HuH-7.5 (cell line): ENCODE data around the gene PIK3C2A.
A peak's percentile ranks its signal among the peaks of the same experiment; 100 is the strongest.
"Not testable (repeated sequence)": the region's sequence is repeated elsewhere in the genome, so short reads cannot be mapped to it uniquely, and the experiment has no call there.

Experiments
- DNase-seq: peaks from one replicate; pipeline ENCODE4 v3.0.0; 2011; ENCODE audit warnings: low spot score

Gene PIK3C2A, protein sequence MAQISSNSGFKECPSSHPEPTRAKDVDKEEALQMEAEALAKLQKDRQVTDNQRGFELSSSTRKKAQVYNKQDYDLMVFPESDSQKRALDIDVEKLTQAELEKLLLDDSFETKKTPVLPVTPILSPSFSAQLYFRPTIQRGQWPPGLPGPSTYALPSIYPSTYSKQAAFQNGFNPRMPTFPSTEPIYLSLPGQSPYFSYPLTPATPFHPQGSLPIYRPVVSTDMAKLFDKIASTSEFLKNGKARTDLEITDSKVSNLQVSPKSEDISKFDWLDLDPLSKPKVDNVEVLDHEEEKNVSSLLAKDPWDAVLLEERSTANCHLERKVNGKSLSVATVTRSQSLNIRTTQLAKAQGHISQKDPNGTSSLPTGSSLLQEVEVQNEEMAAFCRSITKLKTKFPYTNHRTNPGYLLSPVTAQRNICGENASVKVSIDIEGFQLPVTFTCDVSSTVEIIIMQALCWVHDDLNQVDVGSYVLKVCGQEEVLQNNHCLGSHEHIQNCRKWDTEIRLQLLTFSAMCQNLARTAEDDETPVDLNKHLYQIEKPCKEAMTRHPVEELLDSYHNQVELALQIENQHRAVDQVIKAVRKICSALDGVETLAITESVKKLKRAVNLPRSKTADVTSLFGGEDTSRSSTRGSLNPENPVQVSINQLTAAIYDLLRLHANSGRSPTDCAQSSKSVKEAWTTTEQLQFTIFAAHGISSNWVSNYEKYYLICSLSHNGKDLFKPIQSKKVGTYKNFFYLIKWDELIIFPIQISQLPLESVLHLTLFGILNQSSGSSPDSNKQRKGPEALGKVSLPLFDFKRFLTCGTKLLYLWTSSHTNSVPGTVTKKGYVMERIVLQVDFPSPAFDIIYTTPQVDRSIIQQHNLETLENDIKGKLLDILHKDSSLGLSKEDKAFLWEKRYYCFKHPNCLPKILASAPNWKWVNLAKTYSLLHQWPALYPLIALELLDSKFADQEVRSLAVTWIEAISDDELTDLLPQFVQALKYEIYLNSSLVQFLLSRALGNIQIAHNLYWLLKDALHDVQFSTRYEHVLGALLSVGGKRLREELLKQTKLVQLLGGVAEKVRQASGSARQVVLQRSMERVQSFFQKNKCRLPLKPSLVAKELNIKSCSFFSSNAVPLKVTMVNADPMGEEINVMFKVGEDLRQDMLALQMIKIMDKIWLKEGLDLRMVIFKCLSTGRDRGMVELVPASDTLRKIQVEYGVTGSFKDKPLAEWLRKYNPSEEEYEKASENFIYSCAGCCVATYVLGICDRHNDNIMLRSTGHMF (N-terminal part only)

DNA sequence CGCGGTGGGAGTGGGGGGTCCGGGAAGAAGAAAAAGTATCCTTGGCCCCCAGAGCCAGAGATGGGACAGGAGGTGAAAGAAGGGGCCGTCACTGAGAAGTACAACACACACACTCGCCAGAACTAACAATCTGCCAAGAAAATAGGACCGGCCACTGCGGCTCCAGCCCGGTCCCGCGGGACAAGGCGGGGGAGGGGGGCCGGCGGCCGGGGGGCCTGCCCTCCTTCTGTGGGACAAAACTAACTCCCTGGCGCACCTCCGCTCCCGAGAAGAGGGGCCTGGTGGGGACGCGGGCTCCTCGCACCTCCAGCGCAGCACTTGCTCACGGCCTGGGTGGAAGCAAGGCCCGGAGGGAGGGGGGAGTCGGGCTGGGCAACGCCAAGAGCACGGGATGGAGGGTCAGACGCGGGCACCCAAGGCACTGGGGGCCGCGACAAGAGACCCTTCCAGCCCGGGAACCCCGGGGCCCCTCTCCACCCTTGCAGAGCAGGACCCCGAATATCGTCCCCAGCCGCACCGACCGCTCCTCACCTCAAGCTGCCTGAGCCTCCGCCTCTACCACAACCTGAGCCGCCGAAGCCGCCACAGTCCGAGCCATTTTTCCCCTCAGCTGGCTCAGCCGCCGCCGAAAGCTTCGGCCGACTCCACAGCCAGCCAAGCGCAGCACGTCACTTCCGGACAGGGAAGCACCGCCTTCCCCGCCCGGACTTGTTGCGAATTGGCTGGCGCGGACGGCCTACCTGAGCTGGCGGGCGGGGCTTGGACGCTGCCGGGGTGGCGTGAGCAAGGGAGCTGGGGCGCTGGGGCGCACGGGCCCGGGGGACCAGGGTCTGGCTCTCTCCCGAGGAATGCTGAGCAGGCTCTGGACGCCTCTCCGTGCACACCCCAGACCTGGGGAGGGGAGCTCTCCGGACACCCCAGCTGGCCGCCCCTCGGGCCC lies at the start of gene PIK3C2A:
Gene PIK3C2A (minus strand): TSS at position 670 of the 940 bp plus-strand sequence. CDS start 38,245 bp downstream, outside the sequence.
- peak; percentile 81 for DNase-seq

DNA sequence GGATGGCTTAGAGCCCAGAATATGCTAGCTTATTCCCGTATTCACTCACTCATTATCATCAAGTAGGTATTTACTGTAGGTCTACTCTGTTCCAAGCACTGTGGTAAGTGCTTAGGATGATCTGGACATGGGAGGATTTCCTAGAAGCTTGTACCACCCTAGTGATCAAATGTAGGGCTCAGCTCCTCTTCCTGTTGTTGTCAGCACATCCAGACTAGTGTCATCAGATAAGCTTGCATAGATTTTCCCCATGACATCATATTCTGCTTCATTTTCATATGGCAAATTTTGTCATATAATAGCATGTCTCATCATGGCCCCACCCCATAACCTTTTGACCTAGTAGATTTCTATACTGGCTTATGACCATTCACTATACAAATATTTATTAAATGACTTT lies 49.4 kb upstream of the PIK3C2A start:
- no peak for DNase-seq

DNA sequence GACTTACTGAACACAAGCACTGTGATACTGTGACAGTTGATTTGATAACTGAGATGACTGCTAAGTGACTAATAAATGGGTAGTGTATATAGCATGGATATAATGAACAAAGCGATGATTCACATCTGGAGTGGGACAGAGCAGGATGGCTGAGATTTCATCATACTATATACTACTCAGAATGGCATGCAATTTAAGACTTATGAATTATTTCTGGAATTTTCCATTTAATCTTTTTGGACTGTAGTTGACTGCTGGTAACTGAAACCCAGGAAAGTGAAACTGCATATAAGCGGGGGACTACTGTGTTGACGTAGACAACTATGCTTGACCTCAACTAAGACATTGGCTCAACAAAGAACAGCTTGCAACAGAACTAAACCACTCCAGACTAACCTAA lies 48.7 kb upstream of the PIK3C2A start:
- DNase-seq = no peak

DNA sequence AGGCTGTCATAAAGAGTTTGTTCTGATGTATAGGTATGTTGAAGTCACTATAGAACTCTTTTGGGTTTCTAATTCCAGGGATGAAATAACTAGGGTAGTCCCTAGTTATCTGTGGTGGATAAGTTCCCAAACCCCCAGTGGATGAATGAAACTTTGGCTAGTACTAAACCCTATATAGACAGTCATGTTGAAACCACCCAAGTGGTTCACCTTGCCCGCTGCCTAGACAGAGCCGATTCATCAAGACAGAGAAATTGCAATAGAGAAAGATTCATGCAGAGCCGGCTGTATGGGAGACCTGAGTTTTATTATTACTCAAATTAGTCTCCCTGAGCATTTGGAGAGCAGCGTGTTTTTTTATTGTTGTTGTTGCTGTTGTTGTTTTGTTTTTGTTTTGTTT lies 44.9 kb upstream of the PIK3C2A start:
- no peak for DNase-seq

DNA sequence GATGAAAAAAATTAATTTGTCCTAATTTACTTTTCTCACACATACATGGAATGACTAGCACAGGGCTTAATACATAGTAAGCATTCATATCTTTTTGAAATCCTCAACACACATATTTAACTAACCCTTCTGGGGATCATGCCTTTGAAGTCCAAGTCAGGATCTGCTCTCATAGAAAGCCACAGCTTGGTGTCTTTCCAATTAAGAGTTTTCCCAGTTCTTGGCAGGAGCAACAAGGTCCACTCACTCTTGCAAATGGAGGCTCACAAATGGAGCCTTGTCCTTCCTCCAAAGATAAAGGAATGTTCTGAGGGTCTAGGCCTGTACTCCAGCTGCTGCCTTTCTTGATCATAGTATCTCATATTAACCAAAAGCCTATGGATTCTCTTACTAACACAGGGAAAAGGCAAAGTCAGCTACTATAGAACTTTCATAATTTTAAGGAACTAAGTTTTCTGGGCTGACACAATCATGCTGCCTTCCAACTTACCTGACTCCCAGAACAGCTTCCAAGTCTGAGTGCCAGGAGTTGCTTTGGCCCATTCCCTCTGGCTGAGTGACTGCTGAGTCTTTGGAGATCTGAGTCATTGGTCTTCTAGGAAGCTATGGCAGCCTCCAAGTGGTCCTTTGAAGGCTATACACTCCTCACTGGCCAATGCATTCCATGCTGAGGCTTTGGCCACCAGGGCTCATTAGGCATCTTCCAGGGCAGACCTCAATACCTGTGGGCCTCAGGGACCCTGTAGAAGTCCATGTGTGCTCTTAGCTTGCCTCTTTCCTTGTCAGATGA lies 43.0 kb upstream of the PIK3C2A start:
- DNase-seq = no peak

DNA sequence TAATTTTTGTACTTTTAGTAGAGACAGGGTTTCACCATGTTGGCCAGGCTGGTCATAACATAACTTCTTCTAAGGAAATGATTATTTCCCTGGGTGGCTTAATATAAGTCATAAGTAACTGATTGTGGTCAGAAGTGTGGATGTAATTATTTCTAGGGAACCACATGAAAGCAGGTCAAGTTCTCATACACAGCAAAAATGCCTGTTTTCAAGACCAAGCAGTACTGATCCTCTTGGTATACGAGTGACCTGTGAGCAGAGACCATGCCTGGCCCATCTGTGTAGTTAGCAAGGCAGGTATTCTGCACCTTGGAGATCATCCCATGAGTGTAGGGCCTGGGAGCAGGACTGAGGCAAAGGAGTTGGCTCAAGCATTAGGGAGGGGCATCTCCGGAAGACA lies 36.3 kb upstream of the PIK3C2A start:
- no peak for DNase-seq

DNA sequence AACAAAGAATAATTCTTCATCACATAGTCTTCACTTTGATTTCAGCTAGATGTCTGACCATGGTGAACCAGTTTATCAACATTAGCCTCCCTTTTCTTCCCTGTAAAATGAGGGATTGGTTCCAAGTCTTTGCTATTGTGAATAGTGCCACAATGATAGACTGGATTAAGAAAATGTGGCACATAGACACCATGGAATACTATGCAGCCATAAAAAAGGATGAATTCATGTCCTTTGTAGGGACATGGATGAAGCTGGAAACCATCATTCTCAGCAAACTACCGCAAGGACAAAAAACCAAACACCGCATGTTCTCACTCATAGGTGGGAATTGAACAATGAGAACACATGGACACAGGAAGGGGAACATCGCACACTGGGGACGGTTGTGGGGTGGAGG lies 35.2 kb upstream of the PIK3C2A start:
- DNase-seq = not testable (repeated sequence)

DNA sequence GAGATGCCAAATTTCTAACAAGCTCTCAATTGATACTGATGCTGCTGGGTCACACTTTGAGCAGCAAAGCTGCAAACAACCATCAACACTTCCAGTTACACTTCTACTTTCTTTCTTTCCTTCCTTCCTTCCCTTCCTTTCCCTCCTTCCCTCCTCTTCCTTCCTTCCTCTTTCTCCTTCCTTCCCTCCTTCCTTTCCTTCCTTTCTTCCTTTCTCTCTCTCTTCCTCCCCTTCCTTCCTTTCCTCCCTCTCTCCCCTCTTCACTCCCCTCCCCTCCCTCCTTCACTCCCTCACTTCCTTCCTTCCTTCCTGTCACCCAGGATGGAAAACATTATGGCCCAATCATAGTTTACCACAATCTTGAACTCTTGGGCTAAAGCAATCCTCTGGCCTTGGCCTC lies 33.0 kb upstream of the PIK3C2A start:
- DNase-seq = no peak

DNA sequence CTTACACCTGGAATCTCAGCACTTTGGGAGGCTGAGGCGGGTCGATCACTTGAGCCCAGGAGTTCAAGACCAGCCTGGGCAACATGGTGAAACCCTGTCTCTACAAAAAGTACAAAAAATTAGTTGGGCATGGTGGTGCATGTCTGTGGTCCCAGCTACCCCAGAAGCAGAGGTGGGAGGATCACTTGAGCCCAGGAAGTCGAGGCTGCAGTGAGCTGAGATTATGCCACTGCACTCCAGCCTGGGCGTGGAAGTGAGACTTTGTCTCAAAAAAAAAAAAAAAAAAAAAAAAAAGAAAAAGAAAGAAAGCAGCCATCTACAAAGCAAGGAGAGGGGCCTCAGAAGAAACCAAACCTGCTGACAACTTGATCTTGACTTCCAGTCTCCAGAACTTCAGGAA lies 32.1 kb upstream of the PIK3C2A start:
- not testable (repeated sequence) for DNase-seq

DNA sequence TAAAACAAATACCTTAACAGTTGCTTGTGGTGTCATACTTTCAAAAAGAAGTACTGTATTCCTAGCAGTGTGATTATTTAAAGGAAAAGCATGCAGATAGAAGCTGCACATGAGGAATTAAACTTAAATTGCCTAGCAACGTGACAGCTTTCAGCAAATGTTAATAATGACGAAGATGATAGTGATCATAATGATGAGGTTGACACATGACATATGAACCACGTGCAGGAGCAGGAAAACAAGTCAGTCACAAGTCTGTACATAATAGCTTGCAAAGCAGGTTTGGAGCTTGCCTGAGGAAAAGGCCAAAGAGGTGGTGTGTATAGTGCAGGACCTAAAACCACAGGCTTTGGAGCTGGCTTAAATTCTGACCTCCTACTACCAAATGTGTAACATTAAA lies 30.6 kb upstream of the PIK3C2A start:
- no peak for DNase-seq

DNA sequence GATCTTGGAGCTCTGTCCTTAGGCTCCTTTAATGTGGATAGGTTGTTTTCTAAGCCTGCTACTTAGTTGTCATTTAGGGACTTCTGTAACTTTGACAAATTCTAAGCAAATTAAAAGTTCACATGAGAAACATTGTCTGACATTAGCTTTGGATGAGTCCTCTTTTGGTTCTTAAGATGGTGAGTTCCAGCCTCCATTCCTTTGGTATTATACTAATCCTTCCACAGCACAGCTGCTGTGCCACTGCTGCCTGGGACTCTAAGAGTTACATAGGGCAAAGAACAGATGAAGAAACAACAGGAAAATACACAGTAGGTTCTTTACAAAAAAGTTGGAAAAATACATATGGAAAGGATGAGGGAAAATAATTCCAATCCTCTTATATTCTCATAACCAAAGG lies 25.3 kb upstream of the PIK3C2A start:
- DNase-seq = no peak

DNA sequence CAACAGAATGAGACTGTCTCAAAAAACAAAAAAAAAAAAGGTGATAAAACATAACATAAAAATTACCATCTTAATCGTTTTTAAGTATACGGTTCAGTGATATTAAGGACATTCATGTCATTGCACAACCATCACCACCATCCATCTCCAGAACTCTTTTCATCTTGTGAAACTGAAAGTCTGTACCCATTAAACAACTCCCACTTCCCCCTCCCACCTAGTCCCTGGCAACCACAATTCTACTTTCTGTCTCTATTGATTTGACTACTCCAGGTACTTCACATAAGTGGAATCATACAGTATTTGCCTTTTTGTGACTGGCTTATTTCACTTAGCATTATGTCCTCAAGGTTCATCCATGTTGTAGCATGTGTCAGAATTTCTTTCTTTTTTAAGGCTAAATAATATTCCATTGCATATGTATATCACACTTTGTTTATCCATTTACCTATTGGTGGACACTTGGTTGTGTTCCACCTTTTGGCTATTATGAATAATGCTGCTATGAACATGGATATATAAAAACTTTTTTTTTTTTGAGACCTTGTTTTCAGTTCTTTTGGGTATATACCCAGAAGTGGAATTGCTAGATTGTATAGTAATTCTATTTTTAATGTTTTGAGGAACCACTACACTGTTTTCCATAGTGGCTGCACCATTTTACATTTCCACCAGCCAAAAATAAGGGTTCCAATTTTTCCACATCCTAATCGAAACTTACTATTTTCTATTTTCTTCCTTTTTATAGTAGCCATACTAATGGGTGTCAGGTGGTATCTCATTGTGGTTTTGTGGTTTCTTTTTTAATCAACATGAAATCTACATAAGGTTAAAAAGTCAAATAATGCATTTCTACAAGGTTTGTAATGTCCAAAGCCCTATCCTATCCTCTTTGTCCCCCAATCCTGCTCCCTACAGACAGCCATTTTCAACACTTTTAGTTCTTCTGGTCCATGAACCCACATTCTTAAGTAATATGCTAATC lies 23.4 kb upstream of the PIK3C2A start:
- DNase-seq = no peak

DNA sequence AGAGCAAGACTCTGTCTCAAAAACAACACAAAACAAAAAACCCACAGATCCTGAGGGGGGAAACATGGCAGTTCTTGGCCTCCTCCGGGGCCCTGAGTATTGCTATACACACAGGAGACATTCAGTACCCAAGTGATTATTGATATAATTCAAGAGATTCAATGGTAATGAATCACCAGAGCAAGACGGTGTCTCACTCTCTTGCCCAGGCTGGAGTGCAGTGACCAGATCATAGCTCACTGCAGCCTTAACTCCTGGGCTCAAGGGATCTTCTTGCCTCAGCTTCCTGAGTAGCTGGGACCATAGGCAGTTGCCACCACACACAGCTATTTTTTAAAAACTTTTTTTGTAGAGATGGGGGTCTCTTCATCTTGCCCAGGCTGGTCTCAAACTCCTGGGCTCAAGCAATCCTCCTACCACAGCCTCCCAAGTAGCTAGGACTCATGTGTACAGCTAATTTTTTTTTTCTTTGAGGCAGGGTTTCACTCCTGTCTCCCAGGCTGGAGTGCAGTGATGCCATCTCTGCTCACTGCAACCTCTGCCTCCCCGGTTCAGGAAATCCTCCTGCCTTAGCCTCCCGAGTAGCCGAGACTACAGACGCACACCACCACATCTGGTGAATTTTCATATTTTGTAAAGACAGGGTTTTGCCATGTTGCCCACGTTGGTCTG lies 21.8 kb upstream of the PIK3C2A start:
- DNase-seq = no peak

DNA sequence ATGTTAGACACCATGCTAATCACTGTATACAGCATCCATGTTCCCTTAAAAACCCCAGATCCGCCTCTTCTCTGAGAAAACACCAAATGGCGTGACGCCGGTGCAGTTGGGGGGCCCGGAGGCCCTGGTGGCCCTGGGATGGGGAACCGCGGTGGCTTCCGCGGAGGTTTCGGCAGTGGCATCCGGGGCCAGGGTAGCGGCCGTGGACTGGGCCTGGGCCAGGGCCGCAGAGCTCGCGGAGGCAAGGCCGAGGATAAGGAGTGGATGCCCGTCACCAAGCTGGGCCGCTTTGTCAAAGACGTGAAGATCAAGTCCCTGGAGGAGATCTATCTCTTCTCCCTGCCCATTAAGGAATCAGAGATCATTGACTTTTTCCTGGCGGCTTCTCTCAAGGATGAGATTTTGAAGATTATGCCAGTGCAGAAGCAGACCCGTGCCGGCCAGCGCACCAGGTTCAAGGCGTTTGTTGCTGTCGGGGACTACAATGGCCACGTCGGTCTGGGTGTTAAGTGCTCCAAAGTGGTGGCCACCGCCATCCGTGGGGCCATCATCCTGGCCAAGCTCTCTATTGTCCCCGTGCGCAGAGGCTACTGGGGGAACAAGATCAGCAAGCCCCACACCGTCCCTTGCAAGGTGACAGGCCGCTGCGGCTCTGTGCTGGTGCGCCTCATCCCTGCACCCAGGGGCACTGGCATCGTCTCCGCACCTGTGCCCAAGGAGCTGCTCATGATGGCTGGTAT lies 20.6 kb upstream of the PIK3C2A start:
- DNase-seq = not testable (repeated sequence)

DNA sequence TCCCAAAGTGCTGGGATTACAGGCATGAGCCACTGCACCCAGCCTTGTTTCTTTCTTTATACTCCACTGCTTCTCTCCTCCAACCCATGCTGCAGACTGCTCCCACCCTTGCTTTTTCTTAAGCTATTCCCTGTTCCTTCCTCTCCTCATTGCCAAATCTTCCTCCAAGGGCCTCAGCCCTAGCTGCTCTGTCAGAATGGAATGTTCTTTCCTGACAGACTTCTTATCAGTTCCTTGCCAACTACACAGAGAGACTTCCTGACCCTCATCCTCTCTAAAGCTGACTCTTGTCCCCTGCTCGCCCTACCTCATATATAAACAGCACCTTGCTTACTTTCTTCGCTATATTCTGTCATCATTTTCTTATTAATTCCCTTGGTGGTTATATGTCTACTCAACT lies 16.9 kb upstream of the PIK3C2A start:
- no peak for DNase-seq

DNA sequence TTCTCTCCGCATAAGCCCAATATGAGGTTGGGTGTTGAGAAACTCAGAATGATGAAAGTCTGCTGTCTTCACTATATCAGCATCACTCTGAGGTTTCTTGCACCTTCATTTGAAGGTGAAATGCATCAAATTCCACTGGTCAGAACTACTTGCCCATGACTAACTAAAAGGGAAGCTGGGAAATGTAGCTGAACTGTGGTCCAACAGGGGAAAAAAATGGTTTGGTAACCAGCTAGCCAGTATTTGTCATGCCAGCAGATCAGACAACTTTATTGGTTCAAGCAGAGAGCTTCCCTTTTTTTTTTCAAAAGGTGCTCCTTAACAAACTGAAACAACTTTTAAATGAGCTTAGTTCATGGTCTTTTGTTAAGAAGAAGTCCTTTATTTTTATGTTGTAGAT lies 14.2 kb upstream of the PIK3C2A start:
- DNase-seq = no peak

DNA sequence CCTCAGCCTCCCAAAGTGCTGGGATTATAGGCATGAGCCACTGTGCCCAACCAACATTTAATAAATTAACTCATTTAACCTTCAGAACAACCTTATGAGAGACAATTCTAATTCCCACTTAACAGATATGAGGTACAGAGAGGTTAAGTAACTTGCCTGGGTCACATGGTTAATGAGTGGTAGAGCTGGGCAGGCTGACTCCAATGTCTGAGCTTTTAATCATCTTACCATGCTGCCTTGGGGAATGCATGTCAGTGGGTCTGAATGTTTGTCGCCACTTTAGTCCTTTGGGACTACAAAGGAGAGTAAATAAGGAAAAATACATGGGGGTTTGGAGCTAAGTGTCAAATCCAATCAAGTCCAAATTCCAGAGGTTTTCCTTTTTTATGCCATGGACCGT lies 11.2 kb upstream of the PIK3C2A start:
- no peak for DNase-seq

DNA sequence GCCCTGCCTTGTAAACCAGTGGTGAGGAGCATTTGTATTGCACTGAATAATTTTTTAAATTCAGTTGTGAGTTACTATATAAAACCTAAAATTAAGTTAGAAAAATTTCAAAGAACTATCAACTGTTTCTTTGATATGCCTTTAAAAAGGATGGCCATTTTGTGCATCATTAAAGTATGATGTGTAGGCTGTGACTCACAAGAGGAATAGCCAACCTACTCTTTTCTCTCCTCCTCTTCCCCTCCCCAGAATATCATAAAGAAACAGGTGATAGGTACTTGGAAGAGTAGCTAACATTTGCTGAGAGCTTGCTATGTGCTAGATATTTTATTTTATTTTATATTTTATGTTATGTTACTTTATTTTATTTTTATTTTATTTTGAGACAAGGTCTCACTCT lies 10.6 kb upstream of the PIK3C2A start:
- no peak for DNase-seq
